ENCODE data around the gene NDUFA8.
"Not testable (repeated sequence)": the region's sequence is repeated elsewhere in the genome, so short reads cannot be mapped to it uniquely, and the experiment has no call there.

NDUFA8 gene

GRCh38 chr9:122120316-122121071 lies 39.1 kb downstream of the NDUFA8 start:
- DNase-seq = no peak

- no peak for DNase-seq
These were observed 39.9 kb downstream of the NDUFA8 start for GRCh38 chr9:122119721-122120120.

- DNase-seq = no peak
These were observed 40.4 kb downstream of the NDUFA8 start for GRCh38 chr9:122119166-122119521.

- DNase-seq = no peak
These were observed 41.0 kb downstream of the NDUFA8 start for GRCh38 chr9:122118343-122119165.

- not testable (repeated sequence) for DNase-seq
These were observed 42.3 kb downstream of the NDUFA8 start for GRCh38 chr9:122117241-122117640.

- no peak for DNase-seq
These were observed 43.0 kb downstream of the NDUFA8 start for GRCh38 chr9:122116448-122117173.

GRCh38 chr9:122116040-122116439 lies 43.5 kb downstream of the NDUFA8 start:
- no peak for DNase-seq

GRCh38 chr9:122115176-122116035 lies 44.2 kb downstream of the NDUFA8 start:
- no peak for DNase-seq

- DNase-seq = no peak
These were observed 46.0 kb downstream of the NDUFA8 start for GRCh38 chr9:122113574-122113973.

GRCh38 chr9:122112238-122112637 lies 47.3 kb downstream of the NDUFA8 start:
- DNase-seq = no peak

GRCh38 chr9:122111413-122112085 lies 48.0 kb downstream of the NDUFA8 start:
- DNase-seq = no peak

GRCh38 chr9:122110100-122110833 lies 49.3 kb downstream of the NDUFA8 start:
- DNase-seq = no peak

- no peak for DNase-seq
These were observed 50.4 kb downstream of the NDUFA8 start for GRCh38 chr9:122109035-122109813.

GRCh38 chr9:122107291-122107805 lies 52.2 kb downstream of the NDUFA8 start:
- no peak for DNase-seq

- DNase-seq = no peak
These were observed 53.0 kb downstream of the NDUFA8 start for GRCh38 chr9:122106576-122106975.

- DNase-seq = no peak
These were observed 55.6 kb downstream of the NDUFA8 start for GRCh38 chr9:122103985-122104384.

- no peak for DNase-seq
These were observed 57.4 kb downstream of the NDUFA8 start for GRCh38 chr9:122102156-122102555.

GRCh38 chr9:122100756-122101155 lies 58.8 kb downstream of the NDUFA8 start:
- no peak for DNase-seq

GRCh38 chr9:122099271-122099869 lies 60.2 kb downstream of the NDUFA8 start:
- DNase-seq = peak; percentile 81
